Activated B cell treated with CpG ODN at 0.5 μM for 24 hours (primary cell): Measurements from ENCODE around the gene ETS1. TPM values are rescaled to one million over a fixed set of nuclear protein-coding genes. Genes with fewer than 3 reads are reported as not detected.

Experiments
- ATAC-seq: fragments of 200-7000 bp; cut with Tn5 transposase; one replicate; pipeline ENCODE4 v1.10.0; 2021; ENCODE audit warnings: low read depth, mild to moderate bottlenecking, moderate library complexity
- CTCF ChIA-PET: fragments of 350-600 bp; sonication (Branson Sonifier 250); formaldehyde crosslinking; loops from one replicate; lab custom pipeline; 2021; ENCODE audit warnings: antibody characterized with exemption; lab: Charles Lee
- POLR2A ChIA-PET: fragments of 350-600 bp; sonication (Branson Sonifier 250); formaldehyde crosslinking; loops from one replicate; lab custom pipeline; 2021; ENCODE audit warnings: antibody characterized with exemption; lab: Charles Lee
- DNase-seq: peaks from one replicate; pipeline ENCODE4 v3.0.0; 2022
- H3K27ac Mint-ChIP-seq: one replicate; pipeline ENCODE4 v1.8.0; 2020; ENCODE audit warnings: mixed read lengths
- H3K27me3 Mint-ChIP-seq: one replicate; pipeline ENCODE4 v1.8.0; 2021; ENCODE audit warnings: mixed read lengths
- H3K36me3 Mint-ChIP-seq: one replicate; pipeline ENCODE4 v1.8.0; 2021; ENCODE audit warnings: low read depth, mixed read lengths
- H3K4me1 Mint-ChIP-seq: one replicate; pipeline ENCODE4 v1.8.0; 2021; ENCODE audit warnings: mixed read lengths
- H3K4me3 Mint-ChIP-seq: one replicate; pipeline ENCODE4 v1.8.0; 2020; ENCODE audit warnings: mild to moderate bottlenecking, mixed read lengths
- H3K9me3 Mint-ChIP-seq: one replicate; pipeline ENCODE4 v1.8.0; 2020; ENCODE audit warnings: mixed read lengths
- CTCF ChIP-seq: fragments of 200-600 bp; IDR thresholded peaks from one replicate; pipeline ENCODE4 v1.8.0; 2022; ENCODE audit warnings: antibody characterized with exemption, mild to moderate bottlenecking
- intact Hi-C: fragments of 100-400 bp; cut with micrococcal nuclease; formaldehyde crosslinking; loops from one replicate; pipeline ENCODE4 v1.15.1; 2024
- total RNA-seq: library from RNA; stranded (reverse); gene quantifications from 2 replicates; pipeline ENCODE4 v1.2.3, GENCODE V29; 2022

The ETS1 gene
- total RNA-seq, 1 donor from 2014 or later = 301 TPM

GRCh38 chr11:128428935-128429334 is 158.4 kb downstream of the ETS1 start:
- CTCF ChIA-PET = no interaction called here
- no peak for DNase-seq
- TF ChIP-seq CTCF = no peak
- H3K4me1 Mint-ChIP-seq = peaks cover 3% of the 10 kb centered on the region
- H3K36me3 Mint-ChIP-seq = no peaks in the 10 kb centered on the region
- POLR2A ChIA-PET = interaction anchor here (1.4 kb wide), 1 partner anchor 10 kb away, joined by 3 read pairs; no protein-coding TSS in a partner anchor
- H3K4me3 Mint-ChIP-seq = no peak overlapping the region
- no peaks in the 10 kb centered on the region for H3K9me3 Mint-ChIP-seq
- ATAC-seq = no peak
- no peak overlapping the region for H3K27ac Mint-ChIP-seq
- intact Hi-C loops = no loop called here
- H3K27me3 Mint-ChIP-seq = no peaks in the 10 kb centered on the region

GRCh38 chr11:128424851-128425285 is 162.5 kb downstream of the ETS1 start:
- H3K27me3 Mint-ChIP-seq = no peaks in the 10 kb centered on the region
- no peak for DNase-seq
- no peak overlapping the region for H3K27ac Mint-ChIP-seq
- ChIA-PET CTCF (no interaction called here), POLR2A (no interaction called here)
- no peak overlapping the region for H3K4me3 Mint-ChIP-seq
- peaks cover 31% of the 10 kb centered on the region for H3K4me1 Mint-ChIP-seq
- H3K9me3 Mint-ChIP-seq = no peaks in the 10 kb centered on the region
- no peak for ATAC-seq
- intact Hi-C loops = no loop called here
- no peaks in the 10 kb centered on the region for H3K36me3 Mint-ChIP-seq
- TF ChIP-seq CTCF = no peak

GRCh38 chr11:128424271-128424711 is 163.1 kb downstream of the ETS1 start:
- intact Hi-C loops = no loop called here
- Mint-ChIP-seq H3K36me3 (no peaks in the 10 kb centered on the region), H3K27me3 (no peaks in the 10 kb centered on the region), H3K4me3 (no peak overlapping the region), H3K27ac (no peak overlapping the region), H3K4me1 (peaks cover 31% of the 10 kb centered on the region), H3K9me3 (no peaks in the 10 kb centered on the region)
- CTCF ChIA-PET = no interaction called here
- TF ChIP-seq CTCF = no peak
- DNase-seq = no peak
- no peak for ATAC-seq
- POLR2A ChIA-PET = no interaction called here

GRCh38 chr11:128422576-128423370 is 164.6 kb downstream of the ETS1 start:
- ChIA-PET CTCF (interaction anchor here (0.7 to 1.0 kb wide), 3 partner anchors 134 to 250 kb away, joined by 3 to 4 read pairs (median 3); no protein-coding TSS in a partner anchor), POLR2A (interaction anchor here (0.7 to 1.2 kb wide), 6 partner anchors 10 to 208 kb away, joined by 3 to 4 read pairs (median 3); no protein-coding TSS in a partner anchor)
- ATAC-seq = peak; percentile 88
- no peak for TF ChIP-seq CTCF
- Mint-ChIP-seq H3K27me3 (no peaks in the 10 kb centered on the region), H3K4me1 (peaks cover 28% of the 10 kb centered on the region), H3K4me3 (peak overlapping the region; percentile 24), H3K27ac (peak overlapping the region; percentile 65), H3K36me3 (no peaks in the 10 kb centered on the region), H3K9me3 (no peaks in the 10 kb centered on the region)
- intact Hi-C loops = loop anchor here (2.0 kb wide), 1 partner anchor 18 kb away; no protein-coding TSS in a partner anchor
- peak; percentile 42 for DNase-seq
